ENCODE data around the gene IL10RB. TPM values are rescaled to one million over a fixed set of nuclear protein-coding genes. Genes with fewer than 3 reads are reported as not detected.

IL10RB gene
- total RNA-seq, 4 donors from 2014 or later, result 16.9 to 31.0 (median 20.6) TPM

GRCh38 chr21:33299181-33299752 lies 33.1 kb downstream of the IL10RB start:
- no peaks in the 10 kb centered on the region for H3K9me3 ChIP-seq
- H3K36me3 ChIP-seq, result peaks cover 7 to 30% (median 18%) of the 10 kb centered on the region in 4 donors
- intact Hi-C loops (cut with DNase I), result no loop called here
- peaks cover 0 to 25% (median 19%) of the 10 kb centered on the region in 4 donors for H3K4me1 ChIP-seq
- DNase-seq (ENCODE audit: extremely low spot score), result no peak
- no peaks in the 10 kb centered on the region for H3K27me3 ChIP-seq
- H3K27ac ChIP-seq (replicated peaks in 1 of 4), result no peak overlapping the region
- TF ChIP-seq EP300 (IDR thresholded peaks at IDR 0.05) (no peak), POLR2AphosphoS5 (IDR thresholded peaks at IDR 0.05) (no peak), CTCF (IDR thresholded peaks at IDR 0.05) (no peak), POLR2A (IDR thresholded peaks at IDR 0.05; ENCODE audit: low read depth) (no peak)
- WGBS, result 74% methylated on average over 5 of the region's 5 CpGs
- H3K4me3 ChIP-seq, result no peak overlapping the region

GRCh38 chr21:33300701-33301631 lies 34.8 kb downstream of the IL10RB start:
- 61% methylated on average over 9 of the region's 10 CpGs for WGBS
- Histone ChIP-seq H3K4me1 (peaks cover 0 to 25% (median 19%) of the 10 kb centered on the region in 4 donors), H3K4me3 (no peak overlapping the region), H3K36me3 (peaks cover 4 to 19% (median 14%) of the 10 kb centered on the region in 4 donors), H3K27ac (replicated peaks in 1 of 4) (peak overlapping the region in 3 of 4 donors; percentile 41 to 59 (median 42)), H3K9me3 (no peaks in the 10 kb centered on the region), H3K27me3 (no peaks in the 10 kb centered on the region)
- TF ChIP-seq EP300 (IDR thresholded peaks at IDR 0.05) (no peak), CTCF (IDR thresholded peaks at IDR 0.05) (no peak), POLR2A (IDR thresholded peaks at IDR 0.05; ENCODE audit: low read depth) (no peak), POLR2AphosphoS5 (IDR thresholded peaks at IDR 0.05) (no peak)
- DNase-seq (ENCODE audit: extremely low spot score), result no peak
- intact Hi-C loops (cut with DNase I), result no loop called here

- no peak for DNase-seq (ENCODE audit: extremely low spot score)
- intact Hi-C loops (cut with DNase I), result no loop called here
- H3K27ac ChIP-seq (replicated peaks in 1 of 4), result peak overlapping the region in 3 of 4 donors; percentile 23 to 59 (median 42)
These were observed 35.5 kb downstream of the IL10RB start for GRCh38 chr21:33301632-33302002.

GRCh38 chr21:33302055-33302454 lies 35.9 kb downstream of the IL10RB start:
- intact Hi-C loops (cut with DNase I), result no loop called here
- Histone ChIP-seq H3K36me3 (peaks cover 0 to 8% (median 4%) of the 10 kb centered on the region in 4 donors), H3K4me3 (no peak overlapping the region), H3K27ac (replicated peaks in 1 of 4) (peak overlapping the region in 3 of 4 donors; percentile 23 to 59 (median 42)), H3K27me3 (no peaks in the 10 kb centered on the region), H3K4me1 (peaks cover 0 to 25% (median 19%) of the 10 kb centered on the region in 4 donors), H3K9me3 (no peaks in the 10 kb centered on the region)
- WGBS, result 93% methylated on average over 6 of the region's 7 CpGs
- no peak for DNase-seq (ENCODE audit: extremely low spot score)
- TF ChIP-seq POLR2AphosphoS5 (IDR thresholded peaks at IDR 0.05) (no peak), CTCF (IDR thresholded peaks at IDR 0.05) (no peak), EP300 (IDR thresholded peaks at IDR 0.05) (no peak), POLR2A (IDR thresholded peaks at IDR 0.05; ENCODE audit: low read depth) (no peak)

More at GRCh38 chr21:33301632-33302002, 35.5 kb downstream of the IL10RB start:
- 75% methylated on average over 2 of the region's 2 CpGs for WGBS
- H3K27me3 ChIP-seq, result no peaks in the 10 kb centered on the region
- H3K4me3 ChIP-seq, result no peak overlapping the region
- peaks cover 0 to 25% (median 19%) of the 10 kb centered on the region in 4 donors for H3K4me1 ChIP-seq
- TF ChIP-seq EP300 (IDR thresholded peaks at IDR 0.05) (no peak), POLR2AphosphoS5 (IDR thresholded peaks at IDR 0.05) (no peak), POLR2A (IDR thresholded peaks at IDR 0.05; ENCODE audit: low read depth) (no peak), CTCF (IDR thresholded peaks at IDR 0.05) (no peak)
- no peaks in the 10 kb centered on the region for H3K9me3 ChIP-seq
- peaks cover 0 to 12% (median 7%) of the 10 kb centered on the region in 4 donors for H3K36me3 ChIP-seq

All from esophagus muscularis mucosa (tissue), 4 donors.